K562 (cell line): Measurements from ENCODE around the gene DHRS11. TPM values are rescaled to one million over a fixed set of nuclear protein-coding genes. Genes with fewer than 3 reads are reported as not detected.

Experiments used
- ATAC-seq: fragments of 200-7000 bp; cut with Tn5 transposase; 3 replicates; pipeline ENCODE4 v1.9.1; 2020; ENCODE audit warnings: moderate library complexity
- BruUV-seq: library from RNA; stranded (reverse); fragments of 400-500 nt; replicated peaks from 2 replicates; lab custom pipeline; 2021; lab: Mats Ljungman, UMichigan
- CTCF ChIA-PET: fragments of 300-600 bp; formaldehyde crosslinking; extraction: SDS; loops from one replicate; lab custom pipeline; 2021; ENCODE audit warnings: low intra/inter-chr PET ratio; lab: Yijun Ruan, JAX
- POLR2A ChIA-PET: fragments of 300-600, 350-650 bp; sonication (Branson Sonifier 250); formaldehyde crosslinking; extraction: SDS; loops from one replicate; lab custom pipeline; 2021; ENCODE audit warnings: antibody characterized with exemption, inconsistent platforms; lab: Yijun Ruan, JAX
- DNase-seq, 4 experiments: peaks; one replicate each; pipeline versions ENCODE4 v3.0.0 to v3.0.0-alpha.2; 2011 to 2018; ENCODE audit warnings: low spot score in 3 of 4, mixed read lengths in 3 of 4; ENCODE audit errors: extremely low read depth in 1 of 4
- FAIRE-seq: peaks from 2 replicates; lab custom pipeline; 2011; peaks lifted over from hg19 to GRCh38; lab: Jason Lieb, UNC
- H2AFZ ChIP-seq: 2 replicates; pipeline ENCODE4 v1.6.0; 2011; ENCODE audit warnings: low read depth, low read length, control low read depth, inconsistent platforms
- H3K27ac ChIP-seq: fragments of 200-600 bp; 3 replicates; pipeline ENCODE4 v1.8.0; 2011; ENCODE audit warnings: low read depth, mild to moderate bottlenecking, control low read depth, inconsistent platforms, low read length, moderate library complexity, mixed read lengths; ENCODE audit errors: extremely low read depth
- H3K27me3 ChIP-seq, 2 experiments: fragments of 300-600 bp in 1 of 2; 2 replicates in 1 of 2; 3 replicates in 1 of 2; pipeline versions ENCODE4 v1.6.0 to v1.8.0; 2011; ENCODE audit warnings: inconsistent platforms in 2 of 2, low read length in 2 of 2, mild to moderate bottlenecking in 1 of 2, mixed read lengths in 1 of 2, moderate library complexity in 1 of 2; ENCODE audit not compliant: control insufficient read depth in 2 of 2, insufficient read depth in 2 of 2
- H3K36me3 ChIP-seq: fragments of 300-600 bp; 3 replicates; pipeline ENCODE4 v1.8.0; 2011; ENCODE audit warnings: mild to moderate bottlenecking, low read length, inconsistent platforms; ENCODE audit not compliant: control insufficient read depth, insufficient read depth
- H3K4me1 ChIP-seq, 2 experiments: fragments of 200-600 bp in 1 of 2; replicated peaks in 1 of 2; 2 replicates in 1 of 2; 3 replicates in 1 of 2; pipeline versions ENCODE4 v1.5.1 to v1.8.0; 2011; ENCODE audit warnings: inconsistent platforms in 2 of 2, low read length in 2 of 2, mild to moderate bottlenecking in 1 of 2, mixed read lengths in 1 of 2, moderate library complexity in 1 of 2; ENCODE audit not compliant: control insufficient read depth in 2 of 2, insufficient read depth in 2 of 2
- H3K4me2 ChIP-seq: 2 replicates; pipeline ENCODE4 v1.6.1; 2011; ENCODE audit warnings: low read length, control low read depth, inconsistent platforms, mixed read lengths; ENCODE audit not compliant: insufficient read depth
- H3K4me3 ChIP-seq: fragments of 200-600 bp; sonication (generic), shearing (Covaris generic); 2 replicates; pipeline ENCODE4 v1.5.1; 2016; ENCODE audit warnings: control low read depth, inconsistent platforms
- H3K79me2 ChIP-seq: fragments of 200-600 bp; 3 replicates; pipeline ENCODE4 v1.8.0; 2011; ENCODE audit warnings: low read length, inconsistent platforms; ENCODE audit not compliant: control insufficient read depth, insufficient read depth
- H3K9ac ChIP-seq, 2 experiments: 2 replicates each; pipeline versions ENCODE4 v1.6.0 to v1.6.1; 2011; ENCODE audit warnings: low read depth in 2 of 2, low read length in 2 of 2, control low read depth in 1 of 2, inconsistent platforms in 1 of 2, mild to moderate bottlenecking in 1 of 2, mixed read lengths in 1 of 2; ENCODE audit not compliant: insufficient read depth in 1 of 2
- H3K9me1 ChIP-seq: one replicate; pipeline ENCODE4 v1.6.0; 2011; ENCODE audit warnings: inconsistent platforms, mild to moderate bottlenecking, low read length, moderate library complexity; ENCODE audit not compliant: control insufficient read depth, insufficient read depth
- H3K9me3 ChIP-seq: replicated peaks from 2 replicates; pipeline ENCODE4 v1.5.1; 2011; ENCODE audit warnings: low read depth, low read length, inconsistent platforms; ENCODE audit not compliant: control insufficient read depth, insufficient read depth
- H4K20me1 ChIP-seq: replicated peaks from 2 replicates; pipeline ENCODE4 v1.6.1; 2011; ENCODE audit warnings: low read length, inconsistent platforms, mixed read lengths; ENCODE audit not compliant: control insufficient read depth, insufficient read depth
- ARNT ChIP-seq, 2 experiments: fragments of 450-650 bp; IDR thresholded peaks; 2 replicates each; pipeline ENCODE4 v1.6.1; 2016; ENCODE audit warnings: mild to moderate bottlenecking in 1 of 2
- BRD9 ChIP-seq: fragments of 450-650 bp; IDR thresholded peaks from 2 replicates; pipeline ENCODE4 v1.6.1; 2018; ENCODE audit warnings: low read depth; ENCODE audit not compliant: partially characterized antibody
- CHD1 ChIP-seq: fragments of 200-600 bp; sonication (generic); IDR thresholded peaks from one replicate; pipeline ENCODE4 v1.6.1; 2012; ENCODE audit warnings: mild to moderate bottlenecking, moderate library complexity, low read length, inconsistent platforms
- EHMT2 ChIP-seq: fragments of 450-650 bp; IDR thresholded peaks from 2 replicates; pipeline ENCODE4 v1.6.1; 2018; ENCODE audit warnings: antibody characterized with exemption
- HDGF ChIP-seq: fragments of 450-650 bp; IDR thresholded peaks from 2 replicates; pipeline ENCODE4 v1.6.1; 2016
- KAT7 ChIP-seq: sonication (generic); formaldehyde crosslinking; IDR thresholded peaks from 2 replicates; pipeline ENCODE4 v1.8.0; 2022; ENCODE audit warnings: missing genetic modification reagents, mild to moderate bottlenecking, borderline replicate concordance
- NFRKB ChIP-seq: fragments of 450-650 bp; IDR thresholded peaks from 2 replicates; pipeline ENCODE4 v1.6.1; 2016; ENCODE audit warnings: low read depth
- NR4A1 ChIP-seq, 2 experiments: fragments of 250-450 bp in 1 of 2; fragments of 450-650 bp in 1 of 2; sonication (Bioruptor Pico) in 1 of 2; IDR thresholded peaks; 2 replicates each; pipeline versions ENCODE4 v1.4.0 to v1.6.1; 2016 to 2020; ENCODE audit warnings: mild to moderate bottlenecking in 2 of 2, missing compliant biosample characterization in 1 of 2, missing genetic modification characterization in 1 of 2, moderate library complexity in 1 of 2
- PKNOX1 ChIP-seq: fragments of 450-650 bp; IDR thresholded peaks from 2 replicates; pipeline ENCODE4 v1.6.1; 2016
- RBM25 ChIP-seq: fragments of 200-400 bp; formaldehyde crosslinking; IDR thresholded peaks from 2 replicates; pipeline ENCODE4 v1.6.1; 2018; ENCODE audit warnings: low read length, low read depth, moderate library complexity; ENCODE audit not compliant: severe bottlenecking
- RBM39 ChIP-seq: fragments of 200-400 bp; formaldehyde crosslinking; optimal IDR thresholded peaks from 2 replicates; pipeline ENCODE3; 2018; ENCODE audit warnings: low read depth, low read length
- SMAD1 ChIP-seq: fragments of 150-350 bp; IDR thresholded peaks from 2 replicates; pipeline ENCODE4 v1.6.1; 2014; ENCODE audit warnings: low read length, low read depth; ENCODE audit not compliant: partially characterized antibody
- YY1 ChIP-seq, 3 experiments: IDR thresholded peaks; 2 replicates each; pipeline ENCODE4 v1.6.1; 2011; ENCODE audit warnings: low read length in 2 of 3, mild to moderate bottlenecking in 2 of 3, moderate library complexity in 2 of 3, borderline replicate concordance in 1 of 3, control low read depth in 1 of 3, low read depth in 1 of 3; ENCODE audit not compliant: insufficient read depth in 3 of 3, insufficient replicate concordance in 2 of 3, control insufficient read depth in 1 of 3, insufficient read length in 1 of 3; ENCODE audit errors: extremely low read depth in 1 of 3
- ZBED1 ChIP-seq: IDR thresholded peaks from 2 replicates; pipeline ENCODE4 v1.6.1; 2014
- ZFP30 ChIP-seq: fragments of 250-450 bp; sonication (Bioruptor Pico); IDR thresholded peaks from 2 replicates; pipeline ENCODE4 v1.8.0; 2022; ENCODE audit warnings: moderate library complexity, mild to moderate bottlenecking, inconsistent platforms, borderline replicate concordance
- ZNF197 ChIP-seq: fragments of 200-800 bp; sonication (Bioruptor generic); IDR thresholded peaks from 2 replicates; pipeline ENCODE4 v1.6.1; 2016; ENCODE audit warnings: low read depth, missing genetic modification characterization, missing compliant biosample characterization
- ZNF217 ChIP-seq: sonication (generic); formaldehyde crosslinking; IDR thresholded peaks from 2 replicates; pipeline ENCODE4 v1.8.0; 2022; ENCODE audit warnings: mild to moderate bottlenecking, missing genetic modification reagents
- ZSCAN29 ChIP-seq: fragments of 450-650 bp; IDR thresholded peaks from 2 replicates; pipeline ENCODE4 v1.6.1; 2017
- WGBS: fragments of 100-300 bp; shearing (Covaris generic); methylation state at CpG from one replicate; pipeline ENCODE4 v1.1.6; 2016; ENCODE audit warnings: low coverage, mixed read lengths; ENCODE audit not compliant: insufficient coverage; ENCODE audit errors: missing lambda C conversion rate; 5-methylcytosine and 5-hydroxymethylcytosine counted together
- in situ Hi-C: fragments of 300-500 bp; cut with MboI; formaldehyde crosslinking; loops from 4 replicates; pipeline ENCODE4 v1.15.0; 2018; ENCODE audit warnings: inconsistent platforms, mixed read lengths
- intact Hi-C: fragments of 100-400 bp; cut with micrococcal nuclease; formaldehyde crosslinking; loops from 2 replicates; pipeline ENCODE4 v1.14.2; 2022
- polyA plus RNA-seq, 8 experiments: library from polyadenylated mRNA; depleted of rRNA in 4 of 8; stranded (reverse) in 5 of 8; unstranded in 3 of 8; fragments of >200 nt; fragmentation: Nextera tagmentation in 2 of 8; fragmentation: Illumina TruSeq in 1 of 8; extraction: Ambion mirVana in 2 of 8; extraction: Trizol in 1 of 8; gene quantifications; 2 replicates each; pipeline versions ENCODE4 v1.2.1 to v1.2.3, GENCODE V29; 2011 to 2014; ENCODE audit warnings: inconsistent platforms in 1 of 8, missing spikeins in 1 of 8
- total RNA-seq, 7 experiments: library from RNA; depleted of rRNA in 6 of 7; stranded (reverse); fragments of >200 nt in 6 of 7; fragmentation: Illumina TruSeq in 2 of 7; extraction: Trizol in 2 of 7; gene quantifications; 2 replicates each; pipeline versions ENCODE4 v1.2.1 to v1.2.3, GENCODE V29; 2011 to 2021; ENCODE audit warnings: low replicate concordance in 1 of 7

The DHRS11 gene
- total and polyA plus RNA-seq, 9 of the 15 experiments (the other 6 are each of a cell fraction or from before 2014, with no cell fraction given) = 15.2 to 123 (median 59.8) TPM

DNA sequence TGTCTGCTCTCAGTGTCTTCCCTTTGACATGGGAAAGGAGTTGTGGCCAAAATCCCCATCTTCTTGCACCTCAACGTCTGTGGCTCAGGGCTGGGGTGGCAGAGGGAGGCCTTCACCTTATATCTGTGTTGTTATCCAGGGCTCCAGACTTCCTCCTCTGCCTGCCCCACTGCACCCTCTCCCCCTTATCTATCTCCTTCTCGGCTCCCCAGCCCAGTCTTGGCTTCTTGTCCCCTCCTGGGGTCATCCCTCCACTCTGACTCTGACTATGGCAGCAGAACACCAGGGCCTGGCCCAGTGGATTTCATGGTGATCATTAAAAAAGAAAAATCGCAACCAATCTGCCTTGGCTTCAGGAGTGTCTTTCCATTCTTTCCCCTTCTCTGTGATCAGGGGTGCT, 8.8 kb downstream of the DHRS11 start (continued):
- no peak for TF ChIP-seq SMAD1
- TF ChIP-seq BRD9 = peak; percentile 50
- TF ChIP-seq RBM25 = no peak
- TF ChIP-seq EHMT2 = no peak
- no peak for TF ChIP-seq ZFP30 (CRISPR knock-in tag)
- no peak for TF ChIP-seq PKNOX1
- TF ChIP-seq ZNF217 (CRISPR knock-in tag) = no peak
- TF ChIP-seq NFRKB = peak; percentile 44; the same call in 1 of the 2 replicates

DNA sequence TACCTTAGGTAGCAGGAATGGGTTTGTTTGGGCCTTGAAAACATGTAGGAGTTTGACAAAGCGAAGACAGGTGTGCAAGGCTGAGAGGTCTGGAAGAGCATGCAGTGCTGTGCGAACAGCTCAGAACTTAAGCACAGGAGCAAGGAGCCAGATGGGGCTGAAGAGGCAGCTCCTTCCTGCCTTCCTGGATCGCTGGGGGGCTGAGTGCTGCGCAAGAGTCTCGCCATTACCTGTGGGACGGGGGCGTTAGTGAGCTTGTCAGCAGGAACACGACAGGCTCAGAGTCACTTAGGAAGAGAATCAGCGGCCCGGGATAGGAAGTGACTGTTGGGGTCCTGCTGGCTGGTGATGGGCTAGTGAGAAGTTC, 9.2 kb downstream of the DHRS11 start:
- Histone ChIP-seq H3K9ac (peak overlapping the region; percentile 91 to 95), H3K9me3 (no peaks in the 10 kb centered on the region), H3K4me2 (peak overlapping the region; percentile 99), H3K27ac (peak overlapping the region; percentile 98), H2AFZ (peak overlapping the region; percentile 95), H3K4me3 (peak overlapping the region; percentile 82), H3K36me3 (peaks cover 61% of the 10 kb centered on the region), H3K79me2 (peaks cover 87% of the 10 kb centered on the region), H4K20me1 (0 out of 2 replicates have a peak, but pooled peaks cover 3% of the 10 kb centered on the region), H3K4me1 (peaks cover 60 to 69% of the 10 kb centered on the region in 2 experiments), H3K27me3 (no peaks in the 10 kb centered on the region), H3K9me1 (no peaks in the 10 kb centered on the region)
- in situ Hi-C loops = no loop called here
- DNase-seq = no peak
- BruUV-seq = TSS peak; percentile 94
- ChIA-PET CTCF (interaction anchor here (0.6 kb wide), 2 partner anchors 59 to 611 kb away, joined by 3 read pairs; no protein-coding TSS in a partner anchor), POLR2A (interaction anchor here (0.7 to 3.7 kb wide), 6 partner anchors 10 to 447 kb away, joined by 3 to 32 read pairs (median 6); partner anchors contain the start of gene DHRS11)
- intact Hi-C loops = loop anchor here (2.0 kb wide), 2 partner anchors 56 to 66 kb away; partner anchors contain the start of genes GGNBP2, MYO19 and PIGW
- peak; percentile 25 for ATAC-seq
- whole genome bisulfite sequencing = 0% methylated on average over 10 of the region's 10 CpGs
- no peak for FAIRE-seq
- TF ChIP-seq ARNT (IDR thresholded peaks at IDR 0.05) = 0 out of 4 replicates have a peak, but pooled peaks of 1 of the 2 experiments have one; percentile 21
- TF ChIP-seq NR4A1 (CRISPR knock-in tag; IDR thresholded peaks at IDR 0.05) = 0 out of 2 replicates have a peak, but pooled peaks have one; percentile 32
- no peak for TF ChIP-seq NR4A1 (tag; IDR thresholded peaks at IDR 0.05)
- TF ChIP-seq CHD1 = peak; percentile 50
- peak; percentile 35; the same call in 1 of the 2 replicates for TF ChIP-seq ZNF197
- TF ChIP-seq YY1 (IDR thresholded peaks at IDR 0.05; ENCODE audit: borderline replicate concordance in 1 of 3, control insufficient read depth in 1 of 3, extremely low read depth in 1 of 3, insufficient read depth in 3 of 3, insufficient read length in 1 of 3, insufficient replicate concordance in 2 of 3, low read depth in 1 of 3, low read length in 2 of 3) = peak in 1 of 3 experiments; percentile 27
- no peak for TF ChIP-seq RBM39
- TF ChIP-seq HDGF = 0 out of 2 replicates have a peak, but pooled peaks have one; percentile 56
- TF ChIP-seq ZBED1 = no peak
- TF ChIP-seq ZSCAN29 = peak; percentile 32; the same call in 1 of the 2 replicates
- TF ChIP-seq KAT7 (CRISPR knock-in tag) = peak; percentile 17; the same call in 1 of the 2 replicates
